NCI-H1930 (cell line): Measurements from ENCODE around the gene PIK3CB.
"Not testable (repeated sequence)": the region's sequence is repeated elsewhere in the genome, so short reads cannot be mapped to it uniquely, and the experiment has no call there.

ENCODE experiments used
- DNase-seq, 2 experiments: peaks; one replicate each; lab custom pipeline; 2025; lab: John Stamatoyannopoulos, UW

The PIK3CB gene

DNA sequence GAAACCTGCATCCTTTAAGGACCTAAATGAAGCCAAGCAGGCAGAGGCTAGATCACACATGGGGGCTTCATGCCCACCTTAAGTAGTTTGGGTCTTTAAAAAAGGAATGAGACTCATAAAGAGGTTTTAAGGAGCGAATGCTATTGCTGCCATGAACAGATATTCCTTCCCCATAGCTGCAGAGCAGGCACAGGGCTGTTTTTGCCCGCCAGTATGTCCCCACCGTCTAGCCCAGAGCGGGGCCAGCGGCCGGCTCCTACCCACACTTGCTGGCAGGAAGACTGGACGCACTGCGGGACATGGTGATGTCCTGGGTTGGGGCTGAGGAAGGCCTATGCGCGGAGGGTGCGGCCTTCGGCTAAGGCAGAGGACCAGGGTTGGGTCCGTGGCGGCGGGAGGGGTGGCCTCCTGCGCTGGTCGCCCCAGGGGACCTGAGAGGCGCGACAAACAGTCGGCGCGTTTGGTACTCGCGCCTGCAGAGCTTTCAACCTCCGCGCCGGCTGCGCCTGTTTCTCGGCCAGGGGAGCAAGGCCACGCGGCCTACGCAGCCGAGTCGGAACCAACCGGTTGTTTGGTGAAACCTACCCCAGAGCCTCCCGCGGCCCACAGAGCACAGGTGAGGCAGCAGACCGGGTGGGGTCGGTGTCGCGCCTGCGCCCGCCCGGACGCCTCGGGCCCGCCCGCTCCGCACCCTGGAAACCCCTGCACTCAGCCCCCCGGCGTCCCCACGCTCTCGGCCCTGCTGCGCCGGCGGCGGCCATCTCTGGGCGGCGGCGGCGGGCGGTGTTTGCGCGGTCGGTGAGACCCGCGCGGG lies 226.2 kb downstream of the PIK3CB start, which contains the start of gene FAIM:
Gene FAIM (plus strand): TSS at position 450 of the 814 bp plus-strand sequence. CDS start 10,956 bp downstream, outside the sequence.
- peak; percentile 29 to 40 for DNase-seq

DNA sequence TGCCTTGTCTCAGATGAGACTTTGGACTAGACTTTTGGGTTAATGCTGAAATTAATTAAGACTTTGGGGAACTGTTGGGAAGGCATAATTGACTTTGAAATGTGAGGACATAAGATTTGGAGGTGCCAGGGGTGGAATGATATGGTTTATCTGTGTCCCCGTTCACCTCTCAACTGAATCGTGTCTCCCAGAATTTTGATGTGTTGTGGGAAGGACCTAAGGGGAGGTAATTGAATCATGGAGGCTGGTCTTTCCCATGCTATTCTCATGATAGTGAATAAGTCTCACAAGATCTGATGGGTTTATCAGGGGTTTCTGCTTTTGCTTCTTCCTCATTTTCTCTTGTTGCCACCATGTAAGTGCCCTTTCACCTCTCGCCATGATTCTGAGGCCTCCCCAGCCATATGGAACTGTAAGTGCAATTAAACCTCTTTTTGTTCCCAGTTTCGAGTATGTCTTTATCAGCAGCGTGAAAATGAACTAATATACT lies 230.6 kb downstream of the PIK3CB start:
- not testable (repeated sequence) for DNase-seq
